Hepatocyte (in vitro differentiated cells): ENCODE measurements around the gene RUNX1.

Experiments
- EZH2 ChIP-seq: fragments of 200-600 bp; sonication (generic); IDR thresholded peaks from 2 replicates; pipeline ENCODE4 v1.6.1; 2016; ENCODE audit warnings: antibody characterized with exemption, mild to moderate bottlenecking, borderline replicate concordance
- TF ChIP-seq, protein P1 (sequence below): fragments of 200-600 bp; sonication (generic); IDR thresholded peaks from 2 replicates; pipeline ENCODE4 v1.5.1; 2016; ENCODE audit warnings: antibody characterized with exemption, mild to moderate bottlenecking; ENCODE audit not compliant: poor library complexity

DNA sequence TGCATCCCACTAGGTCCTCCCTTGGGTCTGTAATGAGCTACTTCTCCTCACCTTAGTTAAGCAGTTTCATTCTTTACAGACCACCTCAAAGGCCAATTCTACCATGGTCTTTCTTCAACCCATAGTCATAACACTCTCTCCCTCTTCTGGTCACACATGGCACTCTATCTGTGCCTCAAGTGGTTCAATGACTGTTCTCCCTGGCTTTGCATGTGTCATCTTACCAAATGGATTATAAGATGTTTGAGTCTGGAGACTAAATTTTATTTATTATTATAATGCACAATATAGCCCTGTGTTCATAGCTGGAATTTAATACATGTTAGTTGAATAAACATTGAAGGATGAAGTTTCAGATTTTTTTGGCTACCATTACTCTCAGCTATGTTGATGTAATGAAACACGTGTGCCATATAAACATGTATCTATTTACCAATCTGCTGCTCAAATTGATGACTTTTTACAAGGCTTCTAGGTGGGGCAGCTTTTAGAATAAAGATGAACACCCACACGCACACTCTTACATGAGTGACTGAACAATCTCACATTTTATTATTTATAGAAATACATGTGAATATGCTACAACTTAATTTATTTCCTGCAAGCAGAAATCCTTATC lies 102.1 kb downstream of the RUNX1 start:
- TF ChIP-seq, protein P1, sequence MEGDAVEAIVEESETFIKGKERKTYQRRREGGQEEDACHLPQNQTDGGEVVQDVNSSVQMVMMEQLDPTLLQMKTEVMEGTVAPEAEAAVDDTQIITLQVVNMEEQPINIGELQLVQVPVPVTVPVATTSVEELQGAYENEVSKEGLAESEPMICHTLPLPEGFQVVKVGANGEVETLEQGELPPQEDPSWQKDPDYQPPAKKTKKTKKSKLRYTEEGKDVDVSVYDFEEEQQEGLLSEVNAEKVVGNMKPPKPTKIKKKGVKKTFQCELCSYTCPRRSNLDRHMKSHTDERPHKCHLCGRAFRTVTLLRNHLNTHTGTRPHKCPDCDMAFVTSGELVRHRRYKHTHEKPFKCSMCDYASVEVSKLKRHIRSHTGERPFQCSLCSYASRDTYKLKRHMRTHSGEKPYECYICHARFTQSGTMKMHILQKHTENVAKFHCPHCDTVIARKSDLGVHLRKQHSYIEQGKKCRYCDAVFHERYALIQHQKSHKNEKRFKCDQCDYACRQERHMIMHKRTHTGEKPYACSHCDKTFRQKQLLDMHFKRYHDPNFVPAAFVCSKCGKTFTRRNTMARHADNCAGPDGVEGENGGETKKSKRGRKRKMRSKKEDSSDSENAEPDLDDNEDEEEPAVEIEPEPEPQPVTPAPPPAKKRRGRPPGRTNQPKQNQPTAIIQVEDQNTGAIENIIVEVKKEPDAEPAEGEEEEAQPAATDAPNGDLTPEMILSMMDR: no peak
- TF ChIP-seq EZH2: no peak
